Stimulated activated CD4-positive, alpha-beta T cell treated with anti-CD3 and anti-CD28 coated beads, Interleukin-1b, Interleukin-23, amount 100 ng/mL, for 4 hours (primary cell): ENCODE results near the gene PCIF1.
"Not testable (repeated sequence)": the region's sequence is repeated elsewhere in the genome, so short reads cannot be mapped to it uniquely, and the experiment has no call there.

Experiments
- DNase-seq, 2 donors: peaks; one replicate each; pipeline ENCODE4 v3.0.0-alpha.2; 2020; ENCODE audit warnings: low read depth in 2 of 2

PCIF1 gene

DNA sequence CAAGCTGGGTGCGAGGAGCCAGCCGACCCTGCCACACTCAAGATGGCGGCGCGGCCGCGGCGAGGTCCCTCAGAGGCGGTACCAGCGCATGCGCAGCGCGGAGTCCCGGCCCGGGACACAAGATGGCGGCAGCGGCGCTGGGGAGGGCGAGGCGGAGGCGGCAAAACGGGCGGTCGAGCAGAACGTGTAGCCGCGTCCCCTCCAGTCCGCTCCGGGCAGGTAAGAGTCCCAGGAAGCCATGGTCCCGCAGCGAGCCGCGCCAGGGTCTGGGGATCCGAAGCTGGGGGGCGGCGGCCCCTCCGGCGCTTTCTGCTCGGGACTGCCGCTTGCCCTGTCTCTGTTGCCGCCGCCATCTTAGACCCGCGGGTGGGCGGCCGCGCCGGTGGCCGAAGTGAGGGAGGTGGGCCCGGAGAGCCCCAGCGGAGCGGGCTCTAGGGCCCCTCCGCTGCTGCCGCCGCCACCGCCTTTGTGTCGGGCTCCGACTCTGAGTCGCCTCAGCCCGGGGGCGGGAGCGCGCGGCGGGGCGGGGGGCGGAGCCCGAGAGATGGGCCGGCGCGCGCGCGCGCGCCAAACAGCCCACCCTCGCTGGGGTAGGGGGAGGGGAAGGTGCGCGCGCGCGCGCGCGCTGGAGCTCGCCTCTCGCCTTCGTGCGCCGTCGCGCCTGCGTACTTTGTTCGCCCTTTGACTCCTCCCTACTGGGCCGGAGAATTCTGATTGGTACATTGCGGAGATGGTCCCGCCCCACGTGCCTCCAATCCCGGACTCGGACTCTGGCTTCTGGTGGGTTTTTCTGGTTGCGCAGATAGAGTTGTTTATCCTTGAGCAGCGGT lies at the start of gene PCIF1:
PCIF1 (plus strand) TSS at position 98 of the 830 bp plus-strand sequence. CDS start 4,317 bp downstream, outside the sequence.
- peak; percentile 98 to 99 for DNase-seq

DNA sequence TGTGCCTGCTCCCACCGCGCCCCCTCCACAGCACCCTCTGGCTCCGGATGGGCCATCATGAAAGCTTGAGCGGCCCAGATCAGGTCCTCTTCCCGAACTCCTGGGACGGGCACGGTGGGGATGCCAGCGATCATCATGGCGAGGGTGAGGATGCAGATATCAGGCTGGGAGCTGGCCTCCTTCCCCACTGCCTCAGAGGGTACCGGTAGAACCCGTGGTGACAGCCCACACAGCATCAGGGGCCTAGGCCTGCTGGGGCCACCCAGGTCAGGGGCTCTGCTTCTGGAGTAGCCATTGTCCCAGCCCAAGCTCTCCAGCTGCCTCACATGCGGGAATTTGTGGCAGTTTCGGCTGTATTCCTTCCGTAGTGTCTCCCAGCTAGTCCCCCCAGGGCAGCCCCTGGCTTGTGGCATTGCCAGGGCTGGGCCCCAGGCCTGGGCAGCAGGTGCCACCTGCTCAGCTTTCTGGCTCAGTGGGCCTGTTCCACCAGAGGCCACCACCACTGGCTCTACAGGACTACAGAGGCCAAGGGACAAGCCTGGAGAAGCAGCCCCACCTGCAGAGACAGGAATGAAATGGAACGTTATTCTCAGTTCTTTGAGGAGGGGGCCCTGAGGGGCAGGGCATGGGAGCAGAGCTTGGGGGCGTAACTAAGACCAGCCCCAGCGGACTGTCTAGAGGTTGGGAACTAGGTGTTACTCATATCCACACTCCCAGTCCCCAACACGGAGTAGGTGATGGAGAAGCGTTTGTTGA lies 47.7 kb upstream of the PCIF1 start:
- DNase-seq = no peak

DNA sequence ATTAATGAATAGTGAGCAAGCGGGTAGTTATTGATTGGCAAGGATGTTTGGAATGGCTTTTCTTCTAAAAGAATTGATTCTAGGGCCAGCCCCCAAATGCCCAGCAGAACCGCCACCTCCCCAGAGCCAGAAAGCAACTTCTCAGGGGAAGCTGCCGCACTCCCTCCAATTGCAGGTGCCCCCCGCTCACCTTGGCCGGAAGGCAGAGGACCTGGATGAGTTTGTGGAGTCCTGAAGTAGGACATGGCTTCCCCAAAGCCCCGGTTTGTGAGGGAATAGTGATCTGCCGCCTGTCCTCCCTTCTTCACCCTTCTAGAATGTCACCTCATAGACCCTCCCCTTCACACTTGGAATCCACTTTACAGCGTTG lies 47.2 kb upstream of the PCIF1 start, which contains the start of gene SPATA25:
SPATA25 (minus strand) TSS at position 277 of the 370 bp plus-strand sequence; CDS start at position 245, 32 bp downstream.
- DNase-seq = no peak

DNA sequence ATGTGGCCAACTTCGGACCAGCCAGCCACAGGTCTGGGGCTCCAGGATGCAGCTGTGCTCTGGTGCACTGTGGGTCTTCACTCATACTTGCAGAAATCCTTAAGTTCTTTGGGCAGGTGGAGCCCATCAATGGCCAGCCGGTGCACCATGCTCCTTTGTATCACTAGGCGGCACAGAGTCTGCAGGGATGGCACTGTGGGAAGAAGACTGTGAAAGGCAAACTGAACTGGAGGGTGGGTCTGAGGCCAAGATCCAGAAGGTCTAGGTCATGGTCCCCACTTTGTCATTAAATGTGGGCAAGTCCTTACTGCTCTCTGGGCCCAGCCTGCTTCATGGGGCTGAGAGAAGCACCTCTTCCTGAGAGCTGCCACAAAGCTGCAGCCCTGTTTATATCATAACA lies 45.8 kb upstream of the PCIF1 start:
- DNase-seq = no peak

DNA sequence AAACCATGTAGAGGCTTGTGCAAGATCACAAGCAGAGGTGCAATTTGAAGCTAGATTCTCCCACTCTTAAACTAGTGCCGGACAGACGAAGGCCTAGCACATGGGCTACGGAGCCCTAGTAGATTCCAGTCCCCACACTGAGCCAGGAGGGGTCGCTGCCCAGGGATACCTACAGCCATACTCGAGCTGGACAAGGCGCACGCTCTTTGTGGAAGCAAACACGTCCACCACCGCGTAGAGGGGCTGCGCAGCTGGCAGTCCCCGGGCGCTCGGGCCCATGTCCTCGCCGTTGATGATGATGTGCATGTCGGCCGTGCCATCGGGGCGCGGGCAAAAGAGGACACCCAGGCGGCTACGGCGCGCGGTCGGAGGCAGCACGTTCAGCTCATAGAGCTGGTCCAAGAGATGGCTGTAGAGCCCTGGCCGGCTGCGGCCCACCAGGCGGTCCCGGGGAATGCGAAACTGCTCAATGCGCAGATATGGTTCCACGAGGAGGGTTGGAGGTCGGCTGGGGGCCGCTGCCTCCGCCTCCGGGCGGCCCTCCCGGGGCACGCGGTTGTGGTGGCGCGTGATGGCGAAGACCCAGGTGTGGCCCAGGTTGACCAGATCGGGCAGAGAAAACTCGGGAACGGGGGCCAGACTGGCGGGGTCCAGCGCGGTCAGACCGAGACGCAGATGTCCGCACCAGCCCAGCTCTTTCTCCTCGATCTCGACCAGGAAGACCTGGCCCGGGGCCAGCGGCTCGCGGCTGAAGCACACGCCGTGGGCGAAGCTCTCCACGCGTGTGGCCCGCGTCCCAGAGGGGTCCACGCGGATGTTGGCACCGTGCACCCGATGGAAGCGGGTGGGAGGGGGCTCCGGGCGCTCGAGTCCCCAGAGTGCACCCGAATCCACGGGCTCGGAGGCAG lies 44.2 kb upstream of the PCIF1 start:
- peak; percentile 36 to 40 for DNase-seq

DNA sequence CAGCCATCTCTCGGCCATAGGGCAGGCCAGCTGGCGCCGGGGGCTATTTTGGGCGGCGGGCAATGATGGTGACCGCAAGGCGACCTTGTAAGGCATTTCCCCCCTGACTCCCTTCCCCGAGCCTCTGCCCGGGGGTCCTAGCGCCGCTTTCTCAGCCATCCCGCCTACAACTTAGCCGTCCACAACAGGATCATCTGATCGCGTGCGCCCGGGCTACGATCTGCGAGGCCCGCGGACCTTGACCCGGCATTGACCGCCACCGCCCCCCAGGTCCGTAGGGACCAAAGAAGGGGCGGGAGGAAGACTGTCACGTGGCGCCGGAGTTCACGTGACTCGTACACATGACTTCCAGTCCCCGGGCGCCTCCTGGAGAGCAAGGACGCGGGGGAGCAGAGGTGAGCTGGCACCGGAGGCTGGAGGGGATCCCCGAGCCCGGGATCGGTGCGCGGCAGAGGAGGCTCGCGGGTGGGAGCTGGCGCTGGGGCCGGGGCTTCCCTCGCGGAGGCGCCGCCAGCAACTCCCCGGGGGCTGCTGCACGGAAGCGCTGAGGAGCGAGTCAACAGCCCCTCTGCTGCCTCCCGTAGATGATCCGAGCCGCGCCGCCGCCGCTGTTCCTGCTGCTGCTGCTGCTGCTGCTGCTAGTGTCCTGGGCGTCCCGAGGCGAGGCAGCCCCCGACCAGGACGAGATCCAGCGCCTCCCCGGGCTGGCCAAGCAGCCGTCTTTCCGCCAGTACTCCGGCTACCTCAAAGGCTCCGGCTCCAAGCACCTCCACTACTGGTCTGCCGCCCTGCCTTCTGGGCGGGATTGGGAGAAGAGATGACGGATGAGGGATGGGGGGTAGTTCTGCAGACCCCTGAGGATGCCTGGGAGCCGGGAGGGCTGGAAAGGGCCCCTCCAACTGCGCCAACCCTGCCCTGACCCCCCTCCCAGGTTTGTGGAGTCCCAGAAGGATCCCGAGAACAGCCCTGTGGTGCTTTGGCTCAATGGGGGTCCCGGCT lies 43.2 kb upstream of the PCIF1 start, which contains the start of the genes CTSA and NEURL2:
CTSA (plus strand) TSS at position 351 of the 999 bp plus-strand sequence; CDS start at position 585, 234 bp downstream.
NEURL2 (minus strand) TSS at position 224 of the 999 bp plus-strand sequence; CDS start at position 7, 217 bp downstream.
- peak; percentile 82 to 83 for DNase-seq

DNA sequence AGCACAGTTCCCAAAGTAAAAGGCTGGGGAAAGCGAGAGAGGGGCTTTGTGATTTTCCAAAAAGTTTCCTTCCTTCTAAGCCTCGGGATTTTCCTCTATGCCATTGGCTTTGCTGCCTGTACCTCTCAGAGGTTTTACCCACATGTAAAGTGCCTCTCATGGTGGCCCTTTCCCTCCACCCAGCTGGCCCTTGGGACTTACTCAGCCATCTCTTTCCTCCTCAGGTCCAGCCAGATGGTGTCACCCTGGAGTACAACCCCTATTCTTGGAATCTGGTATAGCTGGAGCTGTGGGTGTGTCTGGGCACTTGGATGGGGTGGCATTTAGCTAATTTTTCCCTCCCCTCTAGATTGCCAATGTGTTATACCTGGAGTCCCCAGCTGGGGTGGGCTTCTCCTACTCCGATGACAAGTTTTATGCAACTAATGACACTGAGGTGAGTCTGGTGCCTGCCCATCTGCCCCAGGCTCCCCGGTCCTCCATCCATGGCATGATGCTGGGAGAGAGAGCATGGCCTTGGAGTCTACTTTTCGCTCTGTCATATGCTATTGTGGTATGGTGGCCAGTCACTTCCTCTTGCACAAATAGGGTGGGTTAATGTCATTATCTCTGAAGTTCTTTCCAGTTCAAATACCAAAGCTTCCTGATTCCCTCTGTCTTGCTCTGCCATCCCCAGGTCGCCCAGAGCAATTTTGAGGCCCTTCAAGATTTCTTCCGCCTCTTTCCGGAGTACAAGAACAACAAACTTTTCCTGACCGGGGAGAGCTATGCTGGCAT lies 42.2 kb upstream of the PCIF1 start:
- DNase-seq = no peak

DNA sequence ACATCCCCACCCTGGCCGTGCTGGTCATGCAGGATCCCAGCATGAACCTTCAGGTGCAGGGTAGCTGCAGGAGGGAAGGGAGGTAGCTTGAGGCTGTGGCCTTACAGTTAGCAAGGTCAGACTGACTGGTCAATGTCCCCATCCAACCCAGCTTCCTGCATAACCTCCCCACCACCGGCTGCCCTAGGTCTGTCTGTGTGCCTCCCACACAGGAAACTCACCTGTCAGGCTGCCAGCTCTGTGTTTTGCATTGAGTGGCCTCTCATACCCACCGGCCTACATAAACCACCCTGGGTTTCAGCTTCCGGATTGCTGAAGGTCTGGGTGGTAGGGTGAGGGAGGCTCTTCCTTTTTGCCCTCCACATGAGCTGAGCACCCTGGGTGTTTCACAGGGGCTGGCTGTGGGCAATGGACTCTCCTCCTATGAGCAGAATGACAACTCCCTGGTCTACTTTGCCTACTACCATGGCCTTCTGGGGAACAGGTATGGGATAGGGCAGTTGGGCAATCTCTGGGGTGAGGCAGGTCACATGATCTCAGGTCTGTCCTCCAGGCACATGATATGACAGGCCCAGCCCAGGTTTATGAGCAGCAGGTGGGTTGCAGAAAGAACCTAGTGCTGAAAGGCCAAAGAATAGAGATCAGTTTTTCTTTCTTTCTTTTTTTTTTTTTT lies 41.5 kb upstream of the PCIF1 start:
- no peak for DNase-seq

DNA sequence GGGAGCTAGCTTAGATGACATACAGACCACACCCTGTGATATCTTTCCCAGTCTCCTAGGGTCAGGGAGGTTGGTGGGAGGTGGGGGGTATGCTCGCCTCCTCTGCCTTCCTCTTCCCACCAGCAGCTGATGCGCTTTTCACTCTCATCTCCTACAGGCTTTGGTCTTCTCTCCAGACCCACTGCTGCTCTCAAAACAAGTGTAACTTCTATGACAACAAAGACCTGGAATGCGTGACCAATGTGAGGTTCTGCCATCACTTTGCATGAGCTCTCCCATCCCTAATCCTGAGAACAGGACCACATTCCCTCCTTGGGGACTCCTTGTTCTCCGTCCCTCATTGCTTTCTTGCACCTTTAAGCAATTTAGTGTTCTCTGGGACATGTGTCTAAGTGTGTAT lies 40.7 kb upstream of the PCIF1 start:
- DNase-seq = no peak

DNA sequence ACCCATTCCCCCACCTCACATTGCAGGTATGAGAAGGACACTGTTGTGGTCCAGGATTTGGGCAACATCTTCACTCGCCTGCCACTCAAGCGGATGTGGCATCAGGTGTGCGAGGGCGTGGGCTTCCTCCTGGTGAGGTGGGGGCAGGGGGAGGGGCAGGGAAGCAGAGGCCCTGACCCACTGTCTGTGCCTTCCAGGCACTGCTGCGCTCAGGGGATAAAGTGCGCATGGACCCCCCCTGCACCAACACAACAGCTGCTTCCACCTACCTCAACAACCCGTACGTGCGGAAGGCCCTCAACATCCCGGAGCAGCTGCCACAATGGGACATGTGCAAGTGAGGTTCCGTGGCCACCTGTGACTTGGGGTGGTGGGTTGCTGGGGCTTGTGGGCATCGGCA lies 39.7 kb upstream of the PCIF1 start:
- no peak for DNase-seq

DNA sequence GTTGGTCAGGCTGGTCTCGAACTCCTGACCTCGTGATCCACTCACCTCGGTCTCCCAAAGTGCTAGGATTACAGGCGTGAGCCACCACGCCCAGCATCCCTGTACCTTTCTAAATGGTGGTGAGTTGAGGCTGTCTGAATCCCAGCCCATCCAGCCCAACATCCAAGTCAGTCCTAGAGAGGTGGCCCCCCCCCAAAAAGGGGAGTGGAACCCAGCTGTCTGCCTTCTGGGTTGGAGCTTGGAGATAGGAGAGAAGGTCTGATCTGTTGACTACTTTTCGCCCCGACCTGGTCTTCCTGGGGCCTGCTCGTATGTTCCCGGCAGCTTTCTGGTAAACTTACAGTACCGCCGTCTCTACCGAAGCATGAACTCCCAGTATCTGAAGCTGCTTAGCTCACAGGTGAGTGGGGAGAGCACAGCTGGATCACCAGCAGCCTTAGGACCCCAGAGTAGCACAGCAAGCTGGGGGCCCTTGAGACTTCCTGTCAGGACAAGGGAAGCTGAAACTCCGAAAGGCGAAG lies 37.8 kb upstream of the PCIF1 start:
- DNase-seq = no peak

DNA sequence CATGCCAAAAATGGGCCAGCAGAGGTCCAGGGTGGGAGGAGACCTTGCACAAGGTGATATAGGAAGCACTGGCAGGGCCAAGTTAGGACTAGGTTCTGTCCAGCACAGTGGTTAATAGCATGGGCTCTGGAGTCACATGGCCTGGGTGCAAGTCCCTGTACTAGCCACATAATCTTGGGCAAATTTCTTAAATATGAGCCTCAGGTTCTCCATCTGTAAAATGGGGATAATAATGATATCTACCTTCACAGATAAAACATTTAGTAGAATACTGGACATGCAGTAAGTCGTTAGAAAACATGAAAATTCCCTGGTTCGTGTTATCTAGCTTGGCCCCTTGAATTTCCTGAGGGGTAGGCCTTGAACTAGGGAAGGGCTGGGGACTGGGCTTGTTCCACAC lies 37.2 kb upstream of the PCIF1 start:
- DNase-seq = no peak

DNA sequence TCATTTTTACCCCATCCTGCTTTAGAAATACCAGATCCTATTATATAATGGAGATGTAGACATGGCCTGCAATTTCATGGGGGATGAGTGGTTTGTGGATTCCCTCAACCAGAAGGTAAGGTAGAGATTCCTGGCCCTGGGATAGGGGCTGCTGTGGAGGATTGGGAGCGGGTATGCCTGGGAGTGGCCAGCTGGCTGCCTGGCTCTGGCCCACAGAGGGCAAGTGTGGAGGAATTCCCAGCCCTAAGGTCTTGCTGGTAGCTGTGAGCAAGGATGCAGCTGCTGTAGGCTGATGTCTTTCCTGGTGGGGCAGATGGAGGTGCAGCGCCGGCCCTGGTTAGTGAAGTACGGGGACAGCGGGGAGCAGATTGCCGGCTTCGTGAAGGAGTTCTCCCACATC lies 36.8 kb upstream of the PCIF1 start:
- DNase-seq = no peak

DNA sequence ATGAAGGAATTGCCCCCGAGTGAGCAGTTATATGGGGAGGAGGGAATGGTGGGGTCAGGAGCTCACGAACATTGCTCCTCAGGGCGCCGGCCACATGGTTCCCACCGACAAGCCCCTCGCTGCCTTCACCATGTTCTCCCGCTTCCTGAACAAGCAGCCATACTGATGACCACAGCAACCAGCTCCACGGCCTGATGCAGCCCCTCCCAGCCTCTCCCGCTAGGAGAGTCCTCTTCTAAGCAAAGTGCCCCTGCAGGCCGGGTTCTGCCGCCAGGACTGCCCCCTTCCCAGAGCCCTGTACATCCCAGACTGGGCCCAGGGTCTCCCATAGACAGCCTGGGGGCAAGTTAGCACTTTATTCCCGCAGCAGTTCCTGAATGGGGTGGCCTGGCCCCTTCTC lies 36.2 kb upstream of the PCIF1 start:
- DNase-seq = no peak

DNA sequence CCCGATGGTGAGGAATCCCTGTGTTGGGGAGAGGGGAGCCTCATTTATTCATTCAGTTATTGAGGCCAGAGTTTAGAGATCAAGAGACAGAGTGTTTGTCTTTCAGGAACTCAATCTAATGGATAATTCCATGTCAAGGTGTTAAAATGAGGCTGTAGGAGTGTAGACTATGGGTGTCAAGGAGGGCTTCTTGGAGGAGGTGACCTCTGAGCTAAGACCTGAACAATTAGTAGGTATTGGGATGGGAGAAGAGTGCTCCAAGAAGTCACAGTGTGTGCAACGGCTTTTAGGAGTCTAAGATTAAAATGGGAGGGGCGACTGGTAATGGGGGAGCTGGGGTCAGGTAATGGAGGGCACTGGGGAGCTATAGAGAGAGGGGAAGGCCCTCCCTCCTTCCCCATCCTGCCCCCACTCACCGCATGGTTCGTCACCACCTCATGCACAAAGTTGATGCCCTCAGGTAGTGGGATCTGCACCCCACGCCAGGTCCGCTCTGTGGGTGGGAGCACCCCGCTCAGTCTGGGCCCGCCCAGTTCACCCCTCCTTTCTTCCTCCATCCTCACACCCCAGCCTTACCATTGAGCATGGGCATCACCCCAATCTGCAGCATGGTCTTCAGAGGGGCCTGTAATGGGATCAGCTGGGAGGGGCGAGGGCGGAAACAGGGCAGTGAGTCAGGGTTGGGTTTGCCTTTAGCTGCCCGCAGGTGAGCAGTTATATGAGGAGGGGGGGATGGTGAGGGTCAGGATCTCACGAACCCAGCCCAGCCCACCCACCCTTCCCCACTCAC lies 35.2 kb upstream of the PCIF1 start:
- DNase-seq = no peak

DNA sequence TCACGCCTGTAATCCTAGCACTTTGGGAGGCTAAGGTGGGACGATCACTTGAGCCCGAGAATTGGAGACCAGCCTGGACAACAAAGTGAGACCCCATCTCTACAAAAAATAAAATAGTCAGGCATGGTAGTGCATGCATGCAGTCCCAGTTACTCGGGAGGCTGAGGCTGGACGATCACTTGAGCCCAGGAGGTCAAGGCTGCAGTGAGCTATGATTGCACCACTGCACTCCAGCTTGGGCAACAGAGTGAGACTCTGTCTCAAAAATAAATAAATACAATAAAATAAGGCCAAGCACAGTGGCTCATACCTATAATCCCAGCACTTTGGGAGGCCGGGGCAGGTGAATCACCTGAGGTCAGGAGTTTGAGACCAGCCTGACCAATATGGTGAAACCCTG lies 33.2 kb upstream of the PCIF1 start:
- DNase-seq = not testable (repeated sequence)

DNA sequence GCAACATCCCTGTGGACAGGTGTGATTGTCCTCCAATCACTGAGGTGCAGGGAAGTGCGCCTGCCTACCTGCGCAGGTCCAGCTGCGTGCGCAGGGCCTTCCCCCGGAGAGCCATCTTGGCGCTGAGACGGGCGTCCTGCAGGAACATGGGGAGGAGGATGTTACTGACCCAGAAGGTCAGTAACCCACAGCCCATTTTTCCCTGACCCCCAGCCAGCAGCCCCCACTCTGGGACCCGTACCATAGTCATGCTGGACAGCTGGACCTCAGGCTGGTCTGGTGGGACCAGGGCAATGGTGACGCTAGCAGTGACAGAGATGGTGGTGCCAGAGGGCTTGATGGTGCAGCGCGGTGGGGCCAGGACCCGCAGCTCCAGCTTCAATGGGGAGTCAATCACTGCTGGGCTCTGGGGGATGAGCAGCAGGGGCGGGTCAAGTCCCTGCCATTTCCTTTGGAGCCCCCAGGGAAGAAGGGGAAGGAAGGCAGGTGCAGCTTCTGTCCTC lies 32.2 kb upstream of the PCIF1 start:
- DNase-seq = no peak
